IPS DF 19.7 (cell line): ENCODE data around the gene VPS39.

Source experiments
- DNase-seq: peaks from one replicate; pipeline ENCODE4 v3.0.0-alpha.2; 2013; ENCODE audit warnings: low read depth, low spot score

VPS39 gene

GRCh38 chr15:42159381-42160015 is 48.6 kb downstream of the VPS39 start:
- DNase-seq = no peak

- no peak for DNase-seq
Measured at GRCh38 chr15:42158941-42159340, 49.2 kb downstream of the VPS39 start.

GRCh38 chr15:42157981-42158765 is 49.9 kb downstream of the VPS39 start:
- no peak for DNase-seq

GRCh38 chr15:42157381-42157780 is 50.7 kb downstream of the VPS39 start:
- no peak for DNase-seq

- no peak for DNase-seq
Measured at GRCh38 chr15:42156243-42156922, 51.7 kb downstream of the VPS39 start, which contains the start of gene PLA2G4F. Gene PLA2G4F, minus strand, starts transcription at chr15:42156636. Its CDS starts 87 bp downstream, at chr15:42156549.

- no peak for DNase-seq
Measured at GRCh38 chr15:42155546-42156242, 52.4 kb downstream of the VPS39 start.

- DNase-seq = no peak
Measured at GRCh38 chr15:42154956-42155355, 53.1 kb downstream of the VPS39 start.

GRCh38 chr15:42154212-42154941 is 53.7 kb downstream of the VPS39 start:
- DNase-seq = no peak

- DNase-seq = no peak
Measured at GRCh38 chr15:42153874-42154211, 54.3 kb downstream of the VPS39 start.

- DNase-seq = no peak
Measured at GRCh38 chr15:42152921-42153698, 55.0 kb downstream of the VPS39 start.

- DNase-seq = no peak
Measured at GRCh38 chr15:42152196-42152920, 55.7 kb downstream of the VPS39 start.

GRCh38 chr15:42151736-42152135 is 56.4 kb downstream of the VPS39 start:
- no peak for DNase-seq

- no peak for DNase-seq
Measured at GRCh38 chr15:42151141-42151561, 57.0 kb downstream of the VPS39 start.

- no peak for DNase-seq
Measured at GRCh38 chr15:42150219-42150970, 57.7 kb downstream of the VPS39 start.

GRCh38 chr15:42149493-42150218 is 58.4 kb downstream of the VPS39 start:
- no peak for DNase-seq

GRCh38 chr15:42148808-42149492 is 59.2 kb downstream of the VPS39 start:
- DNase-seq = no peak

- DNase-seq = no peak
Measured at GRCh38 chr15:42147431-42147735, 60.7 kb downstream of the VPS39 start.
